DMS153 treated with DMSO at 0.1 percent for 48 hours (cell line): Measurements from ENCODE around the gene POMP.
"Not testable (repeated sequence)": the region's sequence is repeated elsewhere in the genome, so short reads cannot be mapped to it uniquely, and the experiment has no call there.

Experiments
- DNase-seq: peaks from one replicate; lab custom pipeline; 2025; ENCODE audit not compliant: unreplicated experiment; lab: John Stamatoyannopoulos, UW

The POMP gene

GRCh38 chr13:28637714-28638355, 21.1 kb upstream of the POMP start:
- DNase-seq, result no peak

GRCh38 chr13:28638756-28639155, 20.2 kb upstream of the POMP start:
- DNase-seq, result no peak

GRCh38 chr13:28640861-28641599, 17.9 kb upstream of the POMP start:
- DNase-seq, result no peak

GRCh38 chr13:28641600-28641926, 17.4 kb upstream of the POMP start:
- no peak for DNase-seq

GRCh38 chr13:28650284-28650683, 8.6 kb upstream of the POMP start:
- no peak for DNase-seq

- DNase-seq, result no peak
These were observed 7.0 kb upstream of the POMP start for GRCh38 chr13:28651810-28652401.

GRCh38 chr13:28653111-28653510, 5.8 kb upstream of the POMP start:
- no peak for DNase-seq

- no peak for DNase-seq
These were observed 4.7 kb upstream of the POMP start for GRCh38 chr13:28654276-28654675.

GRCh38 chr13:28655561-28655960, 3.4 kb upstream of the POMP start:
- no peak for DNase-seq

GRCh38 chr13:28657784-28658538, 969 bp upstream of the POMP start:
- no peak for DNase-seq

- no peak for DNase-seq
These were observed 463 bp upstream of the POMP start for GRCh38 chr13:28658539-28658795.

GRCh38 chr13:28659621-28659970, 666 bp downstream of the POMP start:
- DNase-seq, result no peak

GRCh38 chr13:28666897-28667488, 8.1 kb downstream of the POMP start:
- no peak for DNase-seq

- no peak for DNase-seq
These were observed 12.3 kb downstream of the POMP start for GRCh38 chr13:28671126-28671792.

- DNase-seq, result no peak
These were observed 19.9 kb downstream of the POMP start for GRCh38 chr13:28678809-28679208.

- no peak for DNase-seq
These were observed 20.7 kb downstream of the POMP start for GRCh38 chr13:28679628-28680027.

GRCh38 chr13:28680541-28680940, 21.6 kb downstream of the POMP start:
- no peak for DNase-seq

GRCh38 chr13:28683169-28683568, 24.2 kb downstream of the POMP start:
- DNase-seq, result not testable (repeated sequence)

- no peak for DNase-seq
These were observed 25.3 kb downstream of the POMP start for GRCh38 chr13:28684257-28684656.

GRCh38 chr13:28685114-28685513, 26.2 kb downstream of the POMP start:
- no peak for DNase-seq

GRCh38 chr13:28685892-28686291, 27.0 kb downstream of the POMP start:
- DNase-seq, result no peak
